CD4-positive, alpha-beta T cell treated with Interleukin-17A for 4 hours (primary cell): ENCODE results near the gene NEK1.
A peak's percentile ranks its signal among the peaks of the same experiment; 100 is the strongest.

ENCODE experiments used
- DNase-seq: peaks from one replicate; pipeline ENCODE4 v3.0.0-alpha.2; 2020; ENCODE audit warnings: mixed read lengths

Gene NEK1, protein sequence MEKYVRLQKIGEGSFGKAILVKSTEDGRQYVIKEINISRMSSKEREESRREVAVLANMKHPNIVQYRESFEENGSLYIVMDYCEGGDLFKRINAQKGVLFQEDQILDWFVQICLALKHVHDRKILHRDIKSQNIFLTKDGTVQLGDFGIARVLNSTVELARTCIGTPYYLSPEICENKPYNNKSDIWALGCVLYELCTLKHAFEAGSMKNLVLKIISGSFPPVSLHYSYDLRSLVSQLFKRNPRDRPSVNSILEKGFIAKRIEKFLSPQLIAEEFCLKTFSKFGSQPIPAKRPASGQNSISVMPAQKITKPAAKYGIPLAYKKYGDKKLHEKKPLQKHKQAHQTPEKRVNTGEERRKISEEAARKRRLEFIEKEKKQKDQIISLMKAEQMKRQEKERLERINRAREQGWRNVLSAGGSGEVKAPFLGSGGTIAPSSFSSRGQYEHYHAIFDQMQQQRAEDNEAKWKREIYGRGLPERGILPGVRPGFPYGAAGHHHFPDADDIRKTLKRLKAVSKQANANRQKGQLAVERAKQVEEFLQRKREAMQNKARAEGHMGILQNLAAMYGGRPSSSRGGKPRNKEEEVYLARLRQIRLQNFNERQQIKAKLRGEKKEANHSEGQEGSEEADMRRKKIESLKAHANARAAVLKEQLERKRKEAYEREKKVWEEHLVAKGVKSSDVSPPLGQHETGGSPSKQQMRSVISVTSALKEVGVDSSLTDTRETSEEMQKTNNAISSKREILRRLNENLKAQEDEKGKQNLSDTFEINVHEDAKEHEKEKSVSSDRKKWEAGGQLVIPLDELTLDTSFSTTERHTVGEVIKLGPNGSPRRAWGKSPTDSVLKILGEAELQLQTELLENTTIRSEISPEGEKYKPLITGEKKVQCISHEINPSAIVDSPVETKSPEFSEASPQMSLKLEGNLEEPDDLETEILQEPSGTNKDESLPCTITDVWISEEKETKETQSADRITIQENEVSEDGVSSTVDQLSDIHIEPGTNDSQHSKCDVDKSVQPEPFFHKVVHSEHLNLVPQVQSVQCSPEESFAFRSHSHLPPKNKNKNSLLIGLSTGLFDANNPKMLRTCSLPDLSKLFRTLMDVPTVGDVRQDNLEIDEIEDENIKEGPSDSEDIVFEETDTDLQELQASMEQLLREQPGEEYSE (N-terminal part only)

DNA sequence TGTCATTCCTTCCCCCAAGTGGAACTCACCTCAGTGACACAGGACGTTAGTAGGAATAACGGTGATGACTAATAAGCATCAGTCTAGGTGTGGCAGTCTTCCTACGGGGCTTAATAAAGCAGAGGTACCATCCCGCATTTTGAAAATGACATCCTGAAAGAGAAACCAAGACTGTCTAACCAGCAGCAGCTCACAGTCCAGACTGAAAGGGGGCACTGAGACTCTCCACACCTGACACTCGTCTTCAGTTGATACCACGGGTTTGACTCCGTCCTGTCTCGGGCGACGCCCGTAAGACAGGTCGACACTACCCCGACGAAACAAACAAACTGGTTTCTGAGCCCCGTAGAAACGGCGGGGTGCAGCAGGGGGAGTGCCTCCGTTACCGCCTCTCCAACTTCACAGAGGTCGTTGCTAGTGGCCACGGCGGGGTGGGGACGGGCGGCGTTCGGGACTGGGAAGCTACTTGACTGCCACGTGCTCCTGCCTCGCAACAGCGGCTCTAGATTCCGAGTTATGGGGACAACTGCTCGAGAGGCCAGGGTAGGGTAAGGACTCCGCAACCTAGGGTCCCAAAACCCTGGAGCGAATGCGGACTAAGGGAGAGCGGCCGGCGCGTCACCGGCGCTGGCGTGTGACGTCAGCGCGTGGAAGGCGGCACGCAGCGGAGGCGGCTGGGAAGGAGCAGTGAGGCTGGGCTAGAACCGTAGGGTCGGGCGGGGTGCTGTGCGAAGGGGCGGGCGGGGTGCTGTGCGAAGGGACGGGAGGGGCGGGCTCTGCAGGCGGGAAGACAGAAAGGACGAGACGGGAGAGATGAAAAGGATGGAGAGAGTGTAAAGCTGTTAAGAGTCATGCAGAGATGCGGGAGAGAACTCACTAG is at the start of gene NEK1:
NEK1 (minus strand) TSS at position 593 of the 880 bp plus-strand sequence. CDS start 9,953 bp downstream, outside the sequence.
- DNase-seq = peak; percentile 92

DNA sequence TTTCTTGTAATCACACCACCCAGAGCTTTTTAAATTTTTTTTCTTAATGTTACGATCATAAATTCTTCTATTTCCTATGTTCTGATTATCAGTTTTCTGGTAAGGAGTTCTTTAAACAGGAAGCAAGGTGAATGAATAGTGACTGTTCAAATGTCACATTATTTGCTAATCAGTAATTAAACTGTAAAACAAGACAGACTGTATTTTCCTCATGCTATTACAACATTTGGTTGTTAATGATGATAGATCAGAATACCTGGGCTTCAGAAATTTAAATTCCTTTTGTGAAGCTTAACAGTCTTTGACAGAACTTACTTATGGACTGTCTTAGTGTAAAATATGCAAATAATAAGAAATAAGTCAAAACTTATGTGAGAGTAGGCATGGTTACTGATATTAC is 49.4 kb upstream of the NEK1 start:
- no peak for DNase-seq

DNA sequence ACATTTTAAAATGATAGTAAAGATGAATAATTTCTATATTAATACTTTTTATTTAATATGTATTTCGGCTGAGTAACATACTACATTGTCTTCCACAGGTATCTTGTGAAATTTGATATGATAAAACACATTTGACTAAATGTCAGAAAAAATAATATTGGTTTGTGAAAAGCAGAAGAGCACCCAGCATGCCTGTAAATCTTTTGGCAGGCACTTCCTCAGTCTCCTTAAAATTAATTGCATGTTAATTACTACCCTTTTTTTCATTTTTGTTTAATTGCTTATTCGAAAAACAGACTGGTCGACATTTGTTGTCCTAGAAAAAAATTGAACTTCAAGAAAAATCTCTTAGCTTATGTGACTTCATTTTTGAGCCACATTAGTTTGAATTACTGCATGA is 48.5 kb upstream of the NEK1 start:
- no peak for DNase-seq

DNA sequence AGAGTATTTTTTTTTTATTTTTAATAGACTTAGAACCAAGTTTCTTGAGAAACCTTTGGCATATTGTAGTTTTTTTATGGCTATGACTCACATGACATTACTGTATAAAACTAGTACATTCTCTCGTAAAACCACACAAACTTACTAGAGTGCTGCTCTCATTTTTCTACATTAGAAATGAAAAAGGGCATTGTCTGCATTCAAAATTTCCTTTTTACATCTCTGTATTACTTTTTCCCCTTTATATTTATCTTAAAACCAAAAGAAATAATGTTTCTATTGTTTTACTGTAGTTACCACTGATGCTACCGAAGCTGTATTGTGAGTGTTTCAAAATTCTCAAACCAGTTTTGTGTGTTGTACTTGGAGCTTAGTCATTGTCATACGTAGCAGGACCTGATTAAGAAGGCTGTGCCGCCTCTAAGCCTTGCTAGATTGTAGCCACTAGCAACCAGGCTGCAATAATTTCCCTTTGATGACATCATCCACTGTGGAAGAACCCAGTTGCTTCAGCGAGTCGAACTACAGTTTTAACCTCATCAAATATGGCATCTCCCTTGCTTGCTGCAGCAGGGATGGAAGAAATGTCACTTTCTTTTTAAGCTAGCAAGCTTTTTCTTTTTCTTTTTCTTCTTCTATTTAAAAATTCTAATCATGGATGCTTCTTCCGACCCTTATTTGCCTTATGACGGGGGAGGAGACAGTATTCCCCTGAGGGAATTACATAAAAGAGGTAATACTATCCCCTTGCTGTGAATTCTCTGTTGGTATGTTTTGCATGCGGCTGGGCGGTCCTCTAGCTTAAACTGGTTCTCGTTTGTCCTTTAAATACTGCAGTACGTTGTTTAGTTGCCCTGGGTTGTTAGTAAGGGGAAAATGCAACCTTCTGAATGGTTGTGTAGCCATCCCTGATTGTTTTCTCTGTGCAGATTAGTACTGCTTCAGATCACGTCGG is 47.6 kb upstream of the NEK1 start:
- peak; percentile 69 for DNase-seq

DNA sequence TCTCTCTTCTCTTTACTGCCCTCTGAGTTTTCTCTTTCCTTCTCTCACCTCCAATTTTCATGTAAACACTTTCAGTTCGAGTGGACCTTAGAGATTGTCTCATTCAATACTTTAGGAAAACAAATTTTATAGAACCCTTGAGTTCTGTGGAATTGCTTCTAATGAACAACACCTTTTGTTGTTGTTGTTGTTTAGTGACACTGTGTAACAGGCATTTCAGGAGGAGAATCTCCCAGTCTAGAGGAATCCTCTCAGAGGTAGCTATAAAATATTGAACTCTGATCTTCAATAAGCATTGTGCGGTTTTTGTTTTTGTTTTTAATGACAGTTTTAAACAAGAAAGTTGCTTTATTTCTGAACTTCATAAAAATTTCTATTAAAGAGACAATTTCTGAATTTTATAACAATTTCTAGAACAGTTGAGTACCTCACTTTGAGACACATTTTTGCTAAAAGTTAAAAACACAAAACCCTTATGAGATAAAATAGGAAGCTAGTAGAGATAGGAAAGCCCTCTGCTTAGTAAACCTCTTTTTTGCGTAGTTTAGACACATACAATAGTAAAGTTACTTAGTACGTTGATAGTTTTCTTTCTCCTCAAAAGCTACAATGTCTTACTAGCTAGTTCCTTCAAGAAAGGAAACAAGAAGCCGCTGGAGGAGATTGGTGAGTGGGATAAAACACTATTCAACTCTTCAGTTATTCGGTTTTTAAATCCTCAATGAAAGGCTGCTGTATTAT is 46.8 kb upstream of the NEK1 start:
- DNase-seq = no peak

DNA sequence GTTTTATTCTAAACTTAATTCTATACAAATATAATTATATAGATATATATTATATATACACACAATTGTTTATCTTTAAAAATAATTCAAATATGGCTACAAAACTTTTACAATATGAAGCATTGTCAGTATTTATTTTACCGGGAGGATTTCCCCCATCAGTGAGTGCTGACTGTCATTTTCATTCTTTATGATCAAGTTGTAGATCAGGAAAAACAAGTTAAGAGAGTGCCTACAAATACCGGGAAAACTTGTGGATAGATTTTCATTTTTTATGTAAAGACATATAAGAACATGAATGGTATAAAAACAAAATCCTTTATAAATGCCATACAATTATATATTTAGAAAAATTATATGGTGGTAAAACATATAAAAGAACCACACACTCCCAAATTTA is 45.8 kb upstream of the NEK1 start:
- DNase-seq = no peak

DNA sequence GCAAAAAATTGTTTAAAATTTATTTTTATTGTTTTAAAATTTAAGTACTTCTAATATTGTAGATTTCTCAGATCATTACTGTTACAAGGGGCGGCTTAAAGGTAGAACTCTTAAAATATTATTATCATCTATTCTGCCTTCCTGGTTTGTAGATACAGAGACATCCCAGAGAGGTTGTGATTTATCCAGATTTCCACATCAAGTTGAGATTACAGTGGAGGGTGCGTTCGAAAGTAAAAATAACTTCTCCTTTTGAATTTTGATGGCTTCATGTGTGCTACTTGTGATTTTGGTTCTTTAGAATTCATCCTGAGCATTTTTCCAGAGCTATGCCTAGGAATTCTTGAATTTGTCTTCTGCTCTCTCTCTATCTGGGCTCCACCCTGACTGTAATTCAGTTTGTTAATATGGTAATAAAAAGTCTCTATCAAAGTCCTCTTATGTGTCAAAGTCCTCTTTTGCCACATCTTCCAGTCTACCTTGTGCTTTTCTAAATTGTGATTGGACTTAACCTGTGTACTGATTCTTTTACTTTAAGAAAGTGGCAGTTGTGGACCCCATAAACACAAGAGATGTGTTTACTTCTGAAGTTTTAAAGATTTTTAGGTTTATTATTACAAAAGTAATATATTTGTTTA is 45.2 kb upstream of the NEK1 start:
- DNase-seq = no peak

DNA sequence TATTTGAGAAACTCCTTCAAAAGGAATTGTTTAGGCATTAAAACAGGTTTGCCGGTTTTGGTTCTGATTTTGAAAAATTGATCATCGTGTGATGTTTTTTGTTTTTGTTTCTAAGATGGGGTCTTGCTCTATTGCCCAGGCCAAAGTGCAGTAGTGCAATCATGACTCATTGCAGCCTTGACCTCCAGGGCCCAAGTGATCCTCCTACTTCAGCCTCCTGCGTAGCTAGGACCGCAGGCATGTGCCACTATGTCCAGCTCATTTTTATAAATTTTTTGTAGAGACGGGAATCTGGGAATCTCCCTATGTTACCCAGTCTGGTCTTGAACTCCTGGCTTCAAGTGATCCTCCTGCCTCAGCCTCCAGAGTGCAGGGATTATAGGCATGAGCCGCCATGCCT is 43.0 kb upstream of the NEK1 start:
- no peak for DNase-seq

DNA sequence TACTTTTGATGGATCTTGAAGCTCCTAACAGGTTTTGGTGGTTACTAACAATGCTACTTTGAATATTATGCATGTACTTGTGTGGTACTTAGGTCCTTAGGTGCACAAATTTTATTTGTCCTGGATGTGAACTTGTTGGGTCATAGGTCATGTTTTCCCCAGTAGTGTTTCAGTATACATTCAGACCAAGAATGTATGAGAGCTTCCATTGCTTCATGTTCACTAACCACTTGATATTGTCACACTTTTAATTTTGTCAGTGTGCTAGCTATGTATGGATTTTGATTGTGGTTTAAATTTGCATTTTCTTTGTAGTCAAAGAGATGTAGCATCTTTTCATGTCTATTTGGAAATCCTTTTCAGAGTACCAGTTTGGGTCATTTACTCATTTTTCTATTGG is 40.2 kb upstream of the NEK1 start:
- DNase-seq = no peak

DNA sequence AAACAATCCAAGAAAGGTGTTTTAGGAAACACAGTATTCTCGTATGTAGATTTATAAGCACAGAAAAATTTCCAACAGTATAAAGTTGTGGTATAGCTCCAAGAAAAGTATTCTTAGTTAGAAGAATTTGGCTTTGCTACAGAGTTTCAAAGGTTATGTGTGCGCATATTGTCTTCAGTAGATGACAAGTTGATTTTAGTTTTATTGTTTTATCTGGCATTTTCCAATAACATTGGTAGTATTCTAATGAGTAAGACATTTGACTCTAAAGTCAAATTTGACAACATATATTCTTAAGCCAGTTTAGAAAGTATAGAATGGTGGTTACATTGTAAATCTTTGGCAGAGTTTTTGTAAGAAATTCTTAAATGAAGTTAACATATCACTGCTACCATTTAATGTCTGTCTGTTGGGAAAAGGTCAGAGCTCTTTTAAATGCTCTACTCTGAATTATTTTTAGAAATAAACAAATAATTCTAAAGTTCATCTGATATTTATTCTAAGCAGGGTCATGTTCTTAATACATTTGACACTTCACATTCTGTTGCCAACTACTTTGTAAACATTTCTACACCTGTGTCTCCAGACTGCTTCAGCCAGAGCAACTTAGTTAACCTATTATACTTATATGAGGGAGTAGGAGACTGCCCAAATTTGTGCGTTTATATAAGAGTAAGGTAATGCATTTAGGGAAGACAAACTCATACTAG is 38.0 kb upstream of the NEK1 start:
- no peak for DNase-seq

DNA sequence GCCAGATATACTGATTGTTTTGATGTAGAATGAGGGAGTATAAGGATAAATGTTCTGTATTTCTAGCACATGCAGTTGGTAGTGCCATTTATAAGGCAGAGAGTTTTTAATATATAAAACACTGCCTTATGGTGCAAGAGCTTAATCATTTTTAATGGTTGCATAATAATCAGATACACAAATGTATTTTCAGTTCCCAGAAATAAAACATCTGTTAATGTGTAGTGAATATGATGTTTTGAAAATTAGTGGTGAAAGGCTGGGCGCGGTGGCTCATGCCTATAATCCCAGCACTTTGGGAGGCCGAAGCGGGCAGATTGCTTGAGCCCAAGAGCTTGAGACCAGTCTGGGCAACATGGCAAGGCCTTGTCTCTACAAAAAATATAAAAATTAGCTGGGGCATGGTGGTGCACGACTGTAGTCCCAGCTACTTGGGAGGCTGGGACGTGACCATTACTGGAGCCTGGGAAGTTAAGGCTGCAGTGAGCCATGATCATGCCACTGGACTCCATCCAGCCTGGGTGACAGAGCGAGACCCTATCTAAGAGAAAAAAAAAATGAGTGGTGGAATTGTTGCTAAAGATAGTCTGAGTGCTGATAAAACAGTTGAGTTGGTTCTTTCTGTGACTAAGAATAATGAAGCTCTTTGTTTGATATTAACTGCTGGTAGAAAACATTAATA is 37.3 kb upstream of the NEK1 start:
- no peak for DNase-seq

DNA sequence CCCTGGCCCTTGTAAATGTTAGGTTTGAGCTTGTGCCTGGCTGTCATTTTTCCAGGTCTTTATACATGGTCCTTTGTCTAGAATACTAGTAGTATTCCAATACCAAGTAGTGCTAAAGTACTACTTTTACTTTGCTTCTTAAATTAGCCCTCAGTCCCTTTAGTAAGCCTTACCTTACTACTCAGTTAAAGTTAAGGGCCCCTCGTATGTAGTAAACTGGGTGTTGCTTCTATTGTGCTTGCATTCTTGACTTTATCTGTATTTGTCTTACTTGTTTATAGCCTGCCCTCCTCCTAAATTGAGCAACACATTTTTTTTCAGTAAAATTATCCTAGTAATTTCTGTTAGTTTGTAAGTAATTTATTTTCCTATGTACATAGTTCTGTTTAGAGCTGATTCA is 33.2 kb upstream of the NEK1 start:
- no peak for DNase-seq

DNA sequence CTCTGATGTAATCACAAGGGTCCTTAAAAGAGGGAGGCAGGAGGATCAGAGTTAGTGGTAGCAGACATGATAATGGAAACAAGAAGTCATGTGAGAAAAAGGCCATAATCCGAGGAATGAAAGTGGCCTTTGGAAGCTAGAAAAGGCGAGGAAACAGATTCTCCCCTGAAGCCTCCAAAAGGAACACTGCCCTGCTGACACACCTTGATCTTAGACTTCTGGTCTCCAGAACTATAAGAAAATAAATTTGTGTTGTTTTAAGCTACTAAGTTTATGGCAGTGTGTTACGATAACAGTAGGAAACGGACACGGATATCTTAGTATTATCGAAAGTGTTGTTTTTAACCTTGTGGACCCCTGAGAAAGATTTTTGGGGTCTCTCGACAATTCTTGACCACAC is 32.4 kb upstream of the NEK1 start:
- DNase-seq = no peak

DNA sequence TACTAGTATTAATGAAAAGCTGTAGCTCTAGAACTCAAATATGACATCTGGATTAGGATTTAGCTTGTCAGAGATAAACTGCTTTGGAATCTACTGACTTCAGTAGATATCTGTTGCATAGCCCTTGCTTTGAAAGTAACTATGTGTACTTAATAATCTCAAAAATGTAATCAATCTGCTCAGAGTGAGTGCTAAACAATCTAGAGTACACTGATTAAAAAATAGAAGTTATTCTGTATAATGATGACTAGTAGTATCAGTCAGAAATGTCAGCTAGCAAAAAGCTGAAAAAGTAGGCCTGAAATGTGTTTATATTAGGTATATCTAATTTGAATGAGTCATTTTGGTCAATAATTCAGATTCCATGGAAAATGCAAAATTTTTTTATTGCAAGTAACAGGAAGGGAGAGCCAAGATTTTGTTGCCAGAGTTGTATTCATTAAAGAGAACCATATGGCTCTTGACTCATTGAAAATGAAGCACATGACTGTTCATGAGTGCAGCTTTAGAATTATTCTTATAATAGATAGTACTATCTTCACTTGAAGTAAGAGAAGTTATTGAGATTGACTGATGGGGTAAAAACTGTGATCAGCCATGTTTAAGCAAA is 28.0 kb upstream of the NEK1 start:
- DNase-seq = no peak

DNA sequence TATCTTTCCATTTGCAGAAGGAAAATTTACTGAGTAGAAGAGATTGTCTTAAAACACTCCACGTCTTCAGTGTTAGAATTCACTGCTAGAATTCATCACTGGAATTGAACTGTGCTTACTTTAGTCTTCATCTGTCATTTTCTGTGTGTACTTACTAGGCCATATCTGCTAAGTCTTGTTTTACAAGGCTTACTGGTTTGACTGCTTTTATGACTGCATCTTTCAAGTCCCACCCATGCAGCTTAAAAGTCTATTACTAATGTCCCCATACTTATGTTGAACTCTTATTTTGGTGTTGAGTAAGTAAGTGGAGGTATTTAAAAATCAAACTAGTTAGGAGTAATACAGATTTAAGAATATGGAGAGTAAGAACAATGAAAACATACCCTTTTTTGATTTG is 22.6 kb upstream of the NEK1 start:
- DNase-seq = no peak

DNA sequence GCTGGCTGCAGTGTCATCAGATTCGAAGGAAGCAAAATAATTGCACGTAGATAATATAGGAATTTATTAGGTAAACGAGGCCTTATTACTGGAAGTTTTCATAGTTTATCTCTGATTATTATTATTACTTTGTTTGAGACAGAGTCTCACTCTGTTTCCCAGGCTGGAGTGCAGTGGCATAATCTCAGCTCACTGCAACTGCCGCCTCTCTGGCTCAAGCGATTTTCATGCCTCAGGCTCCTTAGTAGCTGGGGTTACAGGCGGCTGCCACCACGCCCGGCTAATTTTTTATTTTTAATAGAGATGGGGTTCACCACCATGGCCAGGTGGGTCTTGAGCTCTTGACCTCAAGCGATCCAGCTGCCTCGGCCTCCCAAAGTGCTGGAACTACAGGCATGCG is 20.5 kb upstream of the NEK1 start:
- no peak for DNase-seq

DNA sequence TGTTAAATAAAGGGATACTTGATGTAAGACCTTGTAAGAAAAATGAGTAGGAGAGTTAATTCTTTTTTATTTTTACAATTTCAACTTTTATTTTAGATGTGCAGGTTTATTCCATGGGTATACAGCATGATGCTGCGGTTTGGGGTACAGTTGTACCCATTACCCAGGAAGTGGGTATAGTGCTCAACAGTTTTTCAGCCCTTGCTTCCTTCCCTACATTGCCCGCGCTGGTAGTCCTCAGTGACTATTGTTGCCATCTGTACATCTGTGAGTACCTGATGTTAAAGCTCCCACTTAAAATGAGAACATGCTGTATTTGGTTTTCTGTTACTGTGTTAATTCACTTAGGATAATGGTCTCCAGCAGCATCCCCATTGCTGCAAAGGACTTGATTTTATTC is 17.7 kb upstream of the NEK1 start:
- no peak for DNase-seq

DNA sequence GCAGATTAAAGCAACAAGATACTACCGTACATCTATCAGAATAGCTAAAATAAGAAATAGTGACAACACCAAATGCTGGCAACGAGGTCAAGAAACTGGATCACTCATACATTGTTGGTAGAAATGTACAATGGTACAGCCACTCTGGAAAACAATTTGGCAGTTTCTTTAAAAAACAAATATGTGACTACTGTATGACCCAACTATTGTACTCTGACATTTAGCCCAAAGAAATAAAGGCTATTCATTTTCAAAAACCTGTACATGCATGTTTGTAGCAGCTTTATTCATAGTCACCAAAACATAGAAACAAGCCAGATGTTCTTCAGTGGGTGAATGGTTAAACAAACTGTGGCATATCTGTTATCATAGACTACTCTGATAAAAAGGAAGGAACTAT is 16.2 kb upstream of the NEK1 start:
- DNase-seq = no peak
